WTC11 (cell line): ENCODE data around the gene PLET1. TPM values are rescaled to one million over a fixed set of nuclear protein-coding genes. Genes with fewer than 3 reads are reported as not detected.

ENCODE experiments used
- ATAC-seq: fragments of 200-7000 bp; cut with Tn5 transposase; 2 replicates; pipeline ENCODE4 v1.10.0; 2021; ENCODE audit warnings: mild to moderate bottlenecking, moderate library complexity
- CTCF ChIA-PET: fragments of 300-600 bp; sonication (Branson Sonifier 250); formaldehyde crosslinking; loops from one replicate; lab custom pipeline; 2021; ENCODE audit warnings: antibody characterized with exemption; lab: Charles Lee
- POLR2A ChIA-PET: fragments of 350-600 bp; sonication (Branson Sonifier 250); formaldehyde crosslinking; loops from one replicate; lab custom pipeline; 2021; ENCODE audit warnings: antibody characterized with exemption; lab: Charles Lee
- DNase-seq: peaks from one replicate; pipeline ENCODE4 v3.0.0; 2021; ENCODE audit warnings: low spot score
- H3K27ac Mint-ChIP-seq: 2 replicates; pipeline ENCODE4 v1.8.0; 2021; ENCODE audit warnings: mixed read lengths
- H3K27me3 Mint-ChIP-seq: 2 replicates; pipeline ENCODE4 v1.8.0; 2021; ENCODE audit warnings: low read depth, mild to moderate bottlenecking, moderate library complexity, mixed read lengths
- H3K36me3 Mint-ChIP-seq: 2 replicates; pipeline ENCODE4 v1.8.0; 2021; ENCODE audit warnings: mixed read lengths
- H3K4me1 Mint-ChIP-seq: 2 replicates; pipeline ENCODE4 v1.8.0; 2022; ENCODE audit warnings: mixed read lengths
- H3K4me3 Mint-ChIP-seq: 2 replicates; pipeline ENCODE4 v1.8.0; 2021; ENCODE audit warnings: mild to moderate bottlenecking, moderate library complexity, mixed read lengths
- H3K9me3 Mint-ChIP-seq: 2 replicates; pipeline ENCODE4 v1.8.0; 2021; ENCODE audit warnings: mixed read lengths
- ARID4B ChIP-seq: sonication (generic); formaldehyde crosslinking; IDR thresholded peaks from 2 replicates; pipeline ENCODE4 v1.8.0; 2023; ENCODE audit warnings: missing genetic modification reagents, mild to moderate bottlenecking, borderline replicate concordance
- CREM ChIP-seq: sonication (generic); formaldehyde crosslinking; IDR thresholded peaks from 2 replicates; pipeline ENCODE4 v1.8.1; 2022; ENCODE audit warnings: mild to moderate bottlenecking, missing genetic modification reagents, moderate library complexity
- E2F4 ChIP-seq: sonication (generic); formaldehyde crosslinking; IDR thresholded peaks from 2 replicates; pipeline ENCODE4 v1.8.1; 2022; ENCODE audit warnings: low read depth, mild to moderate bottlenecking, moderate library complexity, missing genetic modification reagents, borderline replicate concordance
- E2F5 ChIP-seq: sonication (generic); formaldehyde crosslinking; IDR thresholded peaks from 2 replicates; pipeline ENCODE4 v1.8.1; 2022; ENCODE audit warnings: mild to moderate bottlenecking, moderate library complexity, missing genetic modification reagents
- ESRRA ChIP-seq: sonication (generic); formaldehyde crosslinking; IDR thresholded peaks from 2 replicates; pipeline ENCODE4 v1.8.1; 2022; ENCODE audit warnings: mild to moderate bottlenecking, missing genetic modification reagents, borderline replicate concordance
- ETV6 ChIP-seq: sonication (generic); formaldehyde crosslinking; IDR thresholded peaks from 2 replicates; pipeline ENCODE4 v1.8.1; 2022; ENCODE audit warnings: mild to moderate bottlenecking, missing genetic modification reagents
- FOXP4 ChIP-seq: sonication (generic); formaldehyde crosslinking; IDR thresholded peaks from 2 replicates; pipeline ENCODE4 v1.8.0; 2022; ENCODE audit warnings: mild to moderate bottlenecking, missing genetic modification reagents
- NFYB ChIP-seq: sonication (generic); formaldehyde crosslinking; conservative IDR thresholded peaks from 2 replicates; pipeline ENCODE4 v1.8.0; 2022; ENCODE audit warnings: low read depth, missing genetic modification reagents
- RELA ChIP-seq: sonication (generic); formaldehyde crosslinking; IDR thresholded peaks from 2 replicates; pipeline ENCODE4 v1.8.1; 2022; ENCODE audit warnings: missing genetic modification reagents, mild to moderate bottlenecking, borderline replicate concordance
- RORB ChIP-seq: fragments of 250-450 bp; sonication (Bioruptor Pico); IDR thresholded peaks from 2 replicates; pipeline ENCODE4 v1.9.0; 2021; ENCODE audit warnings: mild to moderate bottlenecking
- TP53 ChIP-seq: sonication (generic); formaldehyde crosslinking; IDR thresholded peaks from 2 replicates; pipeline ENCODE4 v1.8.1; 2023; ENCODE audit warnings: mild to moderate bottlenecking, missing genetic modification reagents
- USF1 ChIP-seq: sonication (generic); formaldehyde crosslinking; IDR thresholded peaks from 2 replicates; pipeline ENCODE4 v1.8.0; 2022; ENCODE audit warnings: mild to moderate bottlenecking, missing genetic modification reagents
- ZNF281 ChIP-seq: sonication (generic); formaldehyde crosslinking; IDR thresholded peaks from 2 replicates; pipeline ENCODE4 v1.8.0; 2023; ENCODE audit warnings: mild to moderate bottlenecking, missing genetic modification reagents
- ZNF416 ChIP-seq: fragments of 250-450 bp; sonication (Bioruptor Pico); IDR thresholded peaks from 2 replicates; pipeline ENCODE4 v1.9.0; 2021; ENCODE audit warnings: mild to moderate bottlenecking, inconsistent platforms
- ZNF423 ChIP-seq: fragments of 250-450 bp; sonication (Bioruptor Pico); IDR thresholded peaks from 2 replicates; pipeline ENCODE4 v2.1.2; 2022; ENCODE audit warnings: mild to moderate bottlenecking, moderate library complexity
- ZNF512 ChIP-seq: sonication (generic); formaldehyde crosslinking; IDR thresholded peaks from 2 replicates; pipeline ENCODE4 v1.8.1; 2022; ENCODE audit warnings: missing genetic modification reagents, borderline replicate concordance
- total RNA-seq: library from RNA; stranded (reverse); gene quantifications from 3 replicates; pipeline ENCODE4 v1.2.3, GENCODE V29; 2021

The PLET1 gene
- total RNA-seq, 1 experiment from 2014 or later: not detected

- ChIA-PET CTCF (no interaction called here), POLR2A (no interaction called here)
- H3K27ac Mint-ChIP-seq: no peak overlapping the region
- H3K4me3 Mint-ChIP-seq: no peak overlapping the region
- H3K4me1 Mint-ChIP-seq: peaks cover 17% of the 10 kb centered on the region
- ATAC-seq: no peak
- no peak for DNase-seq
- H3K9me3 Mint-ChIP-seq: no peaks in the 10 kb centered on the region
- TF ChIP-seq ZNF416 (no peak), E2F5 (CRISPR knock-in tag) (no peak), NFYB (CRISPR knock-in tag) (no peak), USF1 (CRISPR knock-in tag) (no peak), ETV6 (CRISPR knock-in tag) (no peak), ZNF512 (CRISPR knock-in tag) (no peak), E2F4 (no peak), FOXP4 (no peak), TP53 (CRISPR knock-in tag) (no peak), RORB (CRISPR knock-in tag) (no peak), ZNF423 (no peak), ZNF281 (no peak), CREM (CRISPR knock-in tag) (no peak), ARID4B (no peak), ESRRA (no peak), RELA (CRISPR knock-in tag) (no peak)
- peaks cover 20% of the 10 kb centered on the region for H3K36me3 Mint-ChIP-seq
- H3K27me3 Mint-ChIP-seq: peaks cover 2% of the 10 kb centered on the region; the same call in 1 of the 2 replicates
Measured at GRCh38 chr11:112229746-112230433, 30.8 kb downstream of the PLET1 start.
